Breast epithelium (tissue), 4 donors: ENCODE data around the gene OR2Y1. TPM values are rescaled to one million over a fixed set of nuclear protein-coding genes. Genes with fewer than 3 reads are reported as not detected.
"Not testable (repeated sequence)": the region's sequence is repeated elsewhere in the genome, so short reads cannot be mapped to it uniquely, and the experiment has no call there.

ENCODE experiments used
- DNase-seq, 2 donors: peaks; one replicate each; pipeline ENCODE4 v3.0.0-alpha.2; 2019; ENCODE audit warnings: low spot score in 2 of 2
- H3K27ac ChIP-seq, 2 donors: fragments of 200-600 bp; sonication (generic) in 1 of 2; one replicate each; pipeline ENCODE4 v1.5.1; 2016 to 2019; ENCODE audit warnings: mild to moderate bottlenecking in 1 of 2
- H3K27me3 ChIP-seq, 2 donors: fragments of 200-600 bp; sonication (generic) in 1 of 2; one replicate each; pipeline versions ENCODE4 v1.5.1 to v1.6.0; 2017 to 2019; ENCODE audit warnings: control low read depth in 1 of 2, mild to moderate bottlenecking in 1 of 2
- H3K36me3 ChIP-seq: fragments of 200-600 bp; one replicate; pipeline ENCODE4 v1.5.1; 2019
- H3K4me1 ChIP-seq, 2 donors: fragments of 200-600 bp; sonication (generic); one replicate each; pipeline ENCODE4 v1.5.1; 2016 to 2019; ENCODE audit warnings: control low read depth in 1 of 2
- H3K4me3 ChIP-seq, 3 donors: fragments of 200-600 bp; sonication (generic); 1 replicate in 2 of 3; 2 replicates in 1 of 3; pipeline ENCODE4 v1.5.1; 2016 to 2019; ENCODE audit warnings: mild to moderate bottlenecking in 3 of 3, moderate library complexity in 2 of 3
- H3K9me3 ChIP-seq, 2 donors: fragments of 200-600 bp; sonication (generic) in 1 of 2; one replicate each; pipeline ENCODE4 v1.5.1; 2016 to 2019; ENCODE audit warnings: control low read depth in 1 of 2
- POLR2A ChIP-seq: fragments of 450-650 bp; IDR thresholded peaks from one replicate; pipeline ENCODE4 v1.6.1; 2016; ENCODE audit warnings: antibody characterized with exemption, mild to moderate bottlenecking, moderate library complexity
- POLR2AphosphoS5 ChIP-seq, 3 donors: sonication (generic); formaldehyde crosslinking; IDR thresholded peaks; one replicate each; pipeline ENCODE4 v1.6.1; 2017; ENCODE audit warnings: antibody characterized with exemption in 3 of 3
- intact Hi-C: fragments of 100-400 bp; cut with DNase I; formaldehyde crosslinking; loops from one replicate; pipeline ENCODE4 v1.15.1; 2023; ENCODE audit warnings: low total_unique reads
- total RNA-seq, 3 donors: library from RNA; depleted of rRNA; stranded (reverse); fragments of >200 nt; gene quantifications; one replicate each; pipeline ENCODE4 v1.1.0, GENCODE V29; 2016
- TF ChIP-seq, protein P1 (sequence below), 3 donors: fragments of 450-650 bp; IDR thresholded peaks; one replicate each; pipeline ENCODE4 v1.5.1; 2016 to 2017; ENCODE audit warnings: antibody characterized with exemption in 3 of 3, mild to moderate bottlenecking in 3 of 3, moderate library complexity in 3 of 3

The OR2Y1 gene
- total RNA-seq, 3 donors from 2014 or later: not detected

GRCh38 chr5:180704362-180704761, 35.5 kb downstream of the OR2Y1 start:
- no peak for DNase-seq
- TF ChIP-seq POLR2AphosphoS5 (IDR thresholded peaks at IDR 0.05) (no peak), POLR2A (no peak)
- TF ChIP-seq, protein P1, sequence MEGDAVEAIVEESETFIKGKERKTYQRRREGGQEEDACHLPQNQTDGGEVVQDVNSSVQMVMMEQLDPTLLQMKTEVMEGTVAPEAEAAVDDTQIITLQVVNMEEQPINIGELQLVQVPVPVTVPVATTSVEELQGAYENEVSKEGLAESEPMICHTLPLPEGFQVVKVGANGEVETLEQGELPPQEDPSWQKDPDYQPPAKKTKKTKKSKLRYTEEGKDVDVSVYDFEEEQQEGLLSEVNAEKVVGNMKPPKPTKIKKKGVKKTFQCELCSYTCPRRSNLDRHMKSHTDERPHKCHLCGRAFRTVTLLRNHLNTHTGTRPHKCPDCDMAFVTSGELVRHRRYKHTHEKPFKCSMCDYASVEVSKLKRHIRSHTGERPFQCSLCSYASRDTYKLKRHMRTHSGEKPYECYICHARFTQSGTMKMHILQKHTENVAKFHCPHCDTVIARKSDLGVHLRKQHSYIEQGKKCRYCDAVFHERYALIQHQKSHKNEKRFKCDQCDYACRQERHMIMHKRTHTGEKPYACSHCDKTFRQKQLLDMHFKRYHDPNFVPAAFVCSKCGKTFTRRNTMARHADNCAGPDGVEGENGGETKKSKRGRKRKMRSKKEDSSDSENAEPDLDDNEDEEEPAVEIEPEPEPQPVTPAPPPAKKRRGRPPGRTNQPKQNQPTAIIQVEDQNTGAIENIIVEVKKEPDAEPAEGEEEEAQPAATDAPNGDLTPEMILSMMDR (IDR thresholded peaks at IDR 0.05): no peak
- intact Hi-C loops: no loop called here

GRCh38 chr5:180703912-180704311, 35.9 kb downstream of the OR2Y1 start:
- H3K27me3 ChIP-seq: no peaks in the 10 kb centered on the region
- H3K36me3 ChIP-seq: no peaks in the 10 kb centered on the region
- intact Hi-C loops: no loop called here
- no peak overlapping the region for H3K27ac ChIP-seq
- no peak overlapping the region for H3K4me3 ChIP-seq
- TF ChIP-seq POLR2A: no peak
- no peak for DNase-seq
- no peaks in the 10 kb centered on the region for H3K4me1 ChIP-seq
- H3K9me3 ChIP-seq: peaks cover 5 to 13% of the 10 kb centered on the region in 2 donors

More at GRCh38 chr5:180704362-180704761, 35.5 kb downstream of the OR2Y1 start:
- no peaks in the 10 kb centered on the region for H3K27me3 ChIP-seq
- no peak overlapping the region for H3K27ac ChIP-seq
- H3K4me3 ChIP-seq: no peak overlapping the region
- H3K9me3 ChIP-seq: peaks cover 5 to 13% of the 10 kb centered on the region in 2 donors
- no peaks in the 10 kb centered on the region for H3K4me1 ChIP-seq
- no peaks in the 10 kb centered on the region for H3K36me3 ChIP-seq

GRCh38 chr5:180703371-180703770, 36.5 kb downstream of the OR2Y1 start:
- not testable (repeated sequence) for DNase-seq

DNA sequence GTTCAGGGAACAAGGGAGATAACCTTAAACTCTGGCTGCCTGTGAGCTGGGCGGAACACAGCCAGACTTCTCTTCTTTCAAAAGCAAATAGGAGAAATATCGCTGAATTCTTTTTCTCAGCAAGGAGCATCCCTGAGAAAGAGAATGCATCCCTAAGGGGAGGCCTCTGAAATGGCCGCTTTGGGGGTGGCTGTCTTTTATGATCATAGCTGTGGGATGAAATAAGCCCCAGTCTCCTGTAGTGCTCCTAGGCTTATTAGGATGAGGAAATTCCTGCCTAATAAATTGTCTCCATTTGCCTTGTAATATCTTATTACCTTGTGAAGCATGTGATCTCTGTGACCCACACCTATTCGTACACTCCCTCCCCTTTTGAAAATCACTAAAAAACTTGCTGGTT, 39.4 kb downstream of the OR2Y1 start:
- H3K36me3 ChIP-seq, intact Hi-C loops, DNase-seq, H3K27me3 ChIP-seq, H3K4me1 ChIP-seq, H3K27ac ChIP-seq, H3K4me3 ChIP-seq: not testable (repeated sequence)
- peaks cover 5 to 21% of the 10 kb centered on the region in 2 donors for H3K9me3 ChIP-seq

More at GRCh38 chr5:180703371-180703770, 36.5 kb downstream of the OR2Y1 start:
- H3K4me3 ChIP-seq, H3K27ac ChIP-seq, H3K4me1 ChIP-seq, H3K27me3 ChIP-seq, H3K36me3 ChIP-seq, intact Hi-C loops: not testable (repeated sequence)
- H3K9me3 ChIP-seq: peaks cover 5 to 13% of the 10 kb centered on the region in 2 donors

DNA sequence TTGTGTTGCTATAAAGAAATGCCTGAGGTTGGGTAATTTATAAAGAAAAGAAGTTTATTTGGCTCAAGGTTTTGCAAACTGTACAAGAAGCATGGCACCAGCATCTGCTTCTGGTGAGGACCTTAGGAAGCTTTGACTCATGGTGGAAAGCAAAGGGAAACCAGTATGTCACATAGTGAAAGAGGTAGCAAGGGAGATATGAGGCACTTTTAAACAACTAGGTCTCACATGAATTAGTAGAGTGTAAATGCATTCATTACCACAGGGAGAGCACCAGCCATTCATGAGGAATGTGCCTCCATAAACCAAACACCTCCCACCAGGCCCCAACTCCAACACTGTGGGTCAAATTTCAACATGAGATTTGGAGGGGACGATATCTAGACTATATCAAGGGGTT, 40.8 kb downstream of the OR2Y1 start:
- H3K27me3 ChIP-seq: no peaks in the 10 kb centered on the region
- no peak overlapping the region for H3K4me3 ChIP-seq
- no peaks in the 10 kb centered on the region for H3K36me3 ChIP-seq
- H3K4me1 ChIP-seq: no peaks in the 10 kb centered on the region
- peaks cover 5 to 28% of the 10 kb centered on the region in 2 donors for H3K9me3 ChIP-seq
- DNase-seq: no peak
- intact Hi-C loops: no loop called here
- H3K27ac ChIP-seq: no peak overlapping the region
- TF ChIP-seq, protein P1 (IDR thresholded peaks at IDR 0.05): no peak
- TF ChIP-seq POLR2AphosphoS5 (IDR thresholded peaks at IDR 0.05) (no peak), POLR2A (no peak)

DNA sequence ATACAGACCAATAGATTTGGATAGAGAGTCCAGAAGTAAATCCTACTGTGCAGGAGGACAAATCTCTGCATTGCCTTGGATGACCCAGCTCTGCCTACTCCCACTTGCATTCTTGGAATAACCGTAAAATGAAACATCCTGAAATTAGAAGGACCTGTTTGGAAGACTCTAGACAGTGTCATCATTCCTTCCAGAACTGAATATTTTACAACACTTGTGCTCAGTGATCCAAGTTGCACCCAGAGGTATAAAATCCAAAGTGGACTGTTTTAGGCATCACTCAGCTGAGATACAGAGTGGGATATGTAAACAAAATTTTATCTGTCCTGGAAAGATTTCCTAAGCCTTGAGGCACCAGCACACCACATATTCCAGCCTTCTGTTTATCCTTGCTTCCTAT, 43.7 kb downstream of the OR2Y1 start:
- H3K4me1 ChIP-seq: no peaks in the 10 kb centered on the region
- TF ChIP-seq POLR2AphosphoS5 (IDR thresholded peaks at IDR 0.05): no peak
- TF ChIP-seq POLR2A: no peak
- TF ChIP-seq, protein P1 (IDR thresholded peaks at IDR 0.05): no peak
- H3K9me3 ChIP-seq: peaks cover 5 to 25% of the 10 kb centered on the region in 2 donors
- H3K36me3 ChIP-seq: no peaks in the 10 kb centered on the region
- H3K4me3 ChIP-seq: no peak overlapping the region
- intact Hi-C loops: no loop called here
- no peak for DNase-seq
- no peak overlapping the region for H3K27ac ChIP-seq
- no peaks in the 10 kb centered on the region for H3K27me3 ChIP-seq

- no peak for TF ChIP-seq POLR2AphosphoS5 (IDR thresholded peaks at IDR 0.05)
- TF ChIP-seq POLR2A: no peak
- TF ChIP-seq, protein P1 (IDR thresholded peaks at IDR 0.05): no peak
- DNase-seq: no peak
- H3K9me3 ChIP-seq: peaks cover 0 to 15% of the 10 kb centered on the region in 2 donors
- no peaks in the 10 kb centered on the region for H3K36me3 ChIP-seq
- no peak overlapping the region for H3K27ac ChIP-seq
- H3K4me3 ChIP-seq: no peak overlapping the region
- H3K27me3 ChIP-seq: peaks cover 0 to 3% of the 10 kb centered on the region in 2 donors
- intact Hi-C loops: no loop called here
- H3K4me1 ChIP-seq: no peaks in the 10 kb centered on the region
Measured at GRCh38 chr5:180692429-180692828, 47.4 kb downstream of the OR2Y1 start.
